ENCODE measurements around the gene ZDHHC14. TPM values are rescaled to one million over a fixed set of nuclear protein-coding genes. Genes with fewer than 3 reads are reported as not detected.

ZDHHC14 gene
- total RNA-seq, 3 donors from 2014 or later, result 5.6 to 6.0 (median 5.7) TPM

GRCh38 chr6:157503018-157503747, 122.2 kb downstream of the ZDHHC14 start:
- ATAC-seq (no peak), DNase-seq (no peak)
- no peak overlapping the region for H3K4me3 Mint-ChIP-seq
- H3K36me3 Mint-ChIP-seq (ENCODE audit: insufficient read depth), result no peaks in the 10 kb centered on the region
- H3K4me1 Mint-ChIP-seq (ENCODE audit: low read depth), result no peaks in the 10 kb centered on the region
- peaks cover 22% of the 10 kb centered on the region for H3K9me3 Mint-ChIP-seq
- no peaks in the 10 kb centered on the region for H3K27me3 Mint-ChIP-seq (ENCODE audit: low read depth)

- Mint-ChIP-seq H3K4me1 (ENCODE audit: low read depth) (peaks cover 5% of the 10 kb centered on the region), H3K9me3 (peaks cover 22% of the 10 kb centered on the region), H3K36me3 (ENCODE audit: insufficient read depth) (no peaks in the 10 kb centered on the region), H3K27me3 (ENCODE audit: low read depth) (no peaks in the 10 kb centered on the region), H3K4me3 (no peak overlapping the region)
- DNase-seq, result no peak
- no peak for ATAC-seq
These were observed 125.0 kb downstream of the ZDHHC14 start for GRCh38 chr6:157505912-157506491.

DNA sequence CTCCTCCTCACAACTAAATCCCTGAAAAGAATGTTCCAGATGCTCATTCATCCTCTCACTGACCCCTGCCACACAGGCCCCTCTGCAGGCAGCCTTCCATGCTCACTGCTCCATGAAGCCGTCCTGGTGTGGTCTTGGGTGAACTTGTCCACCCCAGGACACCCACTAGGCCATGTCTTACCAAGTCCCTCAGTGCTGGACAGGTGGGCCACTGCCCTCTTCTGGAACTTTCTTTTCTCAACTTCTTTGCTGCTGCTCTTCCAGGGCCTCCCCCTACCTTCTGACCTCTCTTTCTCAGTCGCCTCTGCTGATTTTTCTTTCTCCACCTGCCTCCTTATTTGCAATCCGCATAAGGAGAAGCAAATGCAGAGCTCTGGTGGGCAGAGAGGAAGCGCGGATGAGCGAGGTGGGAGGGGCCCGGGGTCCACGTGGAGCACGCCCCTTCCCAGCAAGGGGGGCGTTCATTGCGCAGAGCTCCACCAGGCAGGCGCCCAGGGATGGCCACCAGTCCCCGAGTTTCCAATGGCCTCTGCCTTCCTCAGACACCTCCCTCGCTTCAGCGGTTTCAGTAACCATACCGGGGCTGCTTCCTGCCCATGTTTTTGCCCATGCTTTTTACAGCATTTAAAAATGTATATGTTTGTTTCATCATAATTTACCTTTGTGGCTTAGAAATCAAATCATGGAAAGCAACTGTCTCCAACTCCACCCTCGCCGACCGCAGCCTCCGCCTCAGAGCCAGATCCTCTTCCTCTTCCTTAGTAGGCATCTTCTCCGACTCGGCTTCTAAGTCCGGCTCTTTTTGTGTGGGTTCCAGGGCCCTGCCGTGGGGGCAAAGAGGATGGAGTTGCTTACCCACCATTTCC, 129.6 kb downstream of the ZDHHC14 start:
- no peak for DNase-seq
- H3K4me3 Mint-ChIP-seq, result peak overlapping the region; percentile 47
- H3K27me3 Mint-ChIP-seq (ENCODE audit: low read depth), result no peaks in the 10 kb centered on the region

DNA sequence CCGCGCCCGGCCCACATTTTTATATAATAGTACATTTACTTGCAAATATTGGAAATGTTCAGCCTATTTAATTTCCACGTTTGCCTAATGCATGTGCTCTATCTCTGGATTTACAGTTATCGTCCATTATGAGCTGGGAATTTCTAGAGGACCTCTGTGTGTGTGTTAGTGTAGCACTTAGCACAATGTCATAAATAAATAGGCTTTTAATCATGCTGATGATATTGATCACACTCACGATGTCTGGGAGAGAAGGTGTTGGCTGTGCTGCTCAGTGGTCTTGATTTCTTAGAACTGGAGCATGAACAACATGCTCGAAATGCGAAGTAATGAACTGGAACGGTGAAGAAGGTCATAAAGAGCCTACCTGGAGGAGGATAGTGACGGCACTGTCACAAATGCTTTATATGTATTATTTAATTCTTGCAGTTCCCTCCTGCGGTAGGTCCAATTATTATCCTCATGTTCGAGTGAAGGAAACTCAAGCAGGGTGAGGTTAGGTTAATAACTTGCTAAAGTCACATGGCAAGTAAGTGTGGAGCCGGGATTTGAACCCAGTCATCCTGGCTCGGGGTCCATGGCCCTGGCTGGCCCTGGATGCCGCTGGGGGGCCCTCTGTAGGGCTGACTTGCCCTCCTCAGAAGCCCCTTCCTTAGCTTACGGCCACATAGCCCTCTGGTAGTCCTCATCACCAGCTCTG, 130.8 kb downstream of the ZDHHC14 start:
- H3K4me3 Mint-ChIP-seq, result no peak overlapping the region
- ATAC-seq, result no peak
- H3K4me1 Mint-ChIP-seq (ENCODE audit: low read depth), result peaks cover 6% of the 10 kb centered on the region

More for the DNA sequence above, 129.6 kb downstream of the ZDHHC14 start:
- Mint-ChIP-seq H3K9me3 (peaks cover 15% of the 10 kb centered on the region), H3K36me3 (ENCODE audit: insufficient read depth) (no peaks in the 10 kb centered on the region), H3K4me1 (ENCODE audit: low read depth) (peaks cover 6% of the 10 kb centered on the region)
- ATAC-seq, result peak in 1 of 2 donors; percentile 59

DNA sequence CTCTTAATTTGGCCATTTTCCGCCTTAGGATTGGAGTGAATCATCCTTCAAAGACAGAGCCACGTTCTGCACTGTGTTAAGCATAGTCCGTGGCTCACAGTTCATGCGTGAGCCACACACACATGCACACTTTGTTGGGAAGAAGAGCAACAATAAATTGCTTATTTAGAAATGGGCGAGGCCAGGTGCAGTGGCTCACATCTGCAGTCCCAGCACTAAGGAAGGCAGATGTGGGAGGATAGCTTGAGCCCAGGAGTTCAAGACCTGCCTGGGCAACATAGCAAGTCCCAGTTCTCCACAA, 131.3 kb downstream of the ZDHHC14 start:
- H3K9me3 Mint-ChIP-seq, result peaks cover 4% of the 10 kb centered on the region
- no peaks in the 10 kb centered on the region for H3K27me3 Mint-ChIP-seq (ENCODE audit: low read depth)
- no peak overlapping the region for H3K4me3 Mint-ChIP-seq
- no peaks in the 10 kb centered on the region for H3K36me3 Mint-ChIP-seq (ENCODE audit: insufficient read depth)
- no peak for ATAC-seq
- no peak for DNase-seq
- H3K4me1 Mint-ChIP-seq (ENCODE audit: low read depth), result peaks cover 6% of the 10 kb centered on the region

More for the DNA sequence above, 130.8 kb downstream of the ZDHHC14 start:
- Mint-ChIP-seq H3K36me3 (ENCODE audit: insufficient read depth) (no peaks in the 10 kb centered on the region), H3K27me3 (ENCODE audit: low read depth) (no peaks in the 10 kb centered on the region), H3K9me3 (peaks cover 4% of the 10 kb centered on the region)
- no peak for DNase-seq

- H3K4me3 Mint-ChIP-seq, result no peak overlapping the region
- H3K36me3 Mint-ChIP-seq (ENCODE audit: insufficient read depth), result no peaks in the 10 kb centered on the region
- DNase-seq, result no peak
- peaks cover 6% of the 10 kb centered on the region for H3K4me1 Mint-ChIP-seq (ENCODE audit: low read depth)
- no peaks in the 10 kb centered on the region for H3K27me3 Mint-ChIP-seq (ENCODE audit: low read depth)
- no peak for ATAC-seq
- H3K9me3 Mint-ChIP-seq, result no peaks in the 10 kb centered on the region
These were observed 132.1 kb downstream of the ZDHHC14 start for GRCh38 chr6:157513004-157513603.

DNA sequence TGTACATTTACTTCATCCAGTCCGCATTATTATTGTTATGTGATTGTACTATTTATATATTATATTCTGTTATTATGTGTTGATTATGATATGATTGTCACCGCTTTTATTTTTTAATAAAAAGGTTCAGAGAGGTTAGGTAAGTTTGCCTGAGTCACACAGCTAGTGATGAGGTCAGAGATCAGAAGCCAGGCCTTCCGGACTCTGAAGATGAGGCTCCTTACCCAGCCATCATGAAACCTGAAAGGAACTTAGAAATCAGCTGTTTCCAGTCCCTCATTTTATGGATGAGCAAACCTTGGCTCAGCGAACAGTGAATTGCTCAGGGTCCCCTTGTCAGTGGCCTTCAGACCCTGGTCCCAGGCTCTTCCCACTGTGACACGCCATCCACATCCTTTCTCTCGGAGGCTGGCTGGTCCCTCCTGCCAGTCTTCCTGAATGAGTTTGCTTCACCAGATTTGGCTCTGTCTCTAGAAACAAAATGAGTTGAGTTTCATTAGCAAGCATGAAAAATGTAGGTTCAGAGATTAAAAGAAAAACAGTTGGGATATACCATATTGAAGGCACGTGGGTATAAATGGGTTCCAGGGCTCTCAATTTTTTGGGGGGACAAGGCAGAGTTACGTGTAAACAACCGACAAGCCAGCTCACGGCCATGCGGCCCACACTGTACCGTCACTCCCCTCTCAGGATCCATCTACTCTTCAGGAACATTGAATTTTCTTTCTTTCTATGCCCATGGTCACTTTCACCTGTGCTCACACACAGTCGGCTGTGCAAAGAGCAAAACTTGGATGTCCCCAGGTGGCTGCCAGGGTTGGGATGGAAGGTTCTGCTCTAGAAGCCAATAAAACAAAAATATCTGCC, 132.9 kb downstream of the ZDHHC14 start:
- ATAC-seq (no peak), DNase-seq (no peak)
- H3K4me1 Mint-ChIP-seq (ENCODE audit: low read depth), result peaks cover 6% of the 10 kb centered on the region
- H3K27me3 Mint-ChIP-seq (ENCODE audit: low read depth), result no peaks in the 10 kb centered on the region
- no peaks in the 10 kb centered on the region for H3K36me3 Mint-ChIP-seq (ENCODE audit: insufficient read depth)
- no peaks in the 10 kb centered on the region for H3K9me3 Mint-ChIP-seq
- no peak overlapping the region for H3K4me3 Mint-ChIP-seq

DNA sequence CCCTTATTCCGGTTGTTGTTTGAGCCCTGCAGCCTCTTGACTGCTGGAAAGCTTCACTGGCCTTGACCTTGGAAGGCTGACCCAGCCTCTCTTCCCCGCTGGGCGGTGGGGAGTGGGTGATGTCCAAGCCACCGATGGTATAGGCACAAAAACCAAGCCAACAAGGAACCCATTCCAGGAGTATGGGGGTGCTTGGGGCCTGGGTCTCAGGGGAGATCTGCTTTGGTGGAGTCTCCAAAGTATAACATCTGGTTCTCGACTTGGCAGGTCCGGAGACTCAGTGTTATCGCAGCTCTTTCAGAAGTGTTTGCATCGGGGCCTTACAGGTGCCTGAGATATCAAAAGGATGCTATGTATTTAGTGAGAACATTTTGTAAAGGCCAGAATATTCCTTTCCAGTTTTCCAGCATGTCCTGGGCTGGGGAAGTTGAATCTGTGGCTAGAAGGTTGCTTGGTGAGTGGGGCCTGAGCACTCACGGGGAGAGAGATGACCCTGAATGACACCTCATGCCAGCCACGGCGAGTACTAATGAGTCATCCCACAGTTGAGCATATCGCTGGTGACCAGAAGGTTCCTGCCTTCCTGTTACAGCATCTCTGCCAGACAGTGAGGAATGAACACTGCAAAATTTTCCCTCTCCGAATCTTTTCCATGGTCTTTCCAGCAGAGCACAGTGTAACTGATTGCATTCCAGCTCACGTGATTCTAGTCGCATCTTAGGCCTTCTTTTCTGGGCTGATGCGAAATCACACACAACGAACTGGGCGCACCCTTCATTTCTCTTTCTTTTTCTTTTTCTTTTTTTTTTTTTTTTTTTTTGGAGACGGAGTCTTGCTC, 133.9 kb downstream of the ZDHHC14 start:
- H3K36me3 Mint-ChIP-seq (ENCODE audit: insufficient read depth), result no peaks in the 10 kb centered on the region
- ATAC-seq, result no peak

DNA sequence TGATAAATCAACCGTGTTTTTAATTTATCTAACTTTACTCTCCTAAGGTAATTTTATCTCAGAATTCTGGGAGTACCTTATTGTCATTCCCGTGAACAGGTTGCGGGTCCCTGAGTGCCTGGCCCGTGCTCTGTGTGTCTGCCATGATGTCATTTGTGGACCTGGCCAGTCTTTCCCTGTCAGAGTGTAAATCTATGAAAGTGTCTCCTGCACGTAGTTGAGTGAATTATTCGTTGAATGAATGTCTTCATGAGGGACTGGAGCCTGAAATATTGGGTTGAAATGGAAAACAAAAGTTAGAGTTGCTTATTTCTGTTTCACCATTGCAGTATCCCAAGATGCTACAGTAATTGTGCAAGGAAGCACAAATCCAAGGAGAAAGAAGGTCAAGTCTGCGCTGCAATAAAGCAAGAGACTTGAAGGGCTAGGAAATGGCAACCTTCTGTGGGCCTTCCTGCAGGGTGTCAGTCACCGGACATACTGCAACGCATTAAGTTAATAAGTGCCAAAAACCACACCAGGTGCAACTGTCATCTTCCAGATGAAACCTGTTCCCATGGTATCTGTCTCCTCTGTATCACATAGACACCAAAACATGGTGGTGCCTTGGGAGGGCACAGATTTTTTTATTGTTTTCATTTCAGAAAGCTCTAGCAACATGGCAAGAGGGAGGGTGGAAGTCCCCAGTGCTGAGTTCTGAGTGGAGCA, 135.5 kb downstream of the ZDHHC14 start:
- H3K4me1 Mint-ChIP-seq (ENCODE audit: low read depth), result no peaks in the 10 kb centered on the region
- DNase-seq, result no peak
- no peaks in the 10 kb centered on the region for H3K36me3 Mint-ChIP-seq (ENCODE audit: insufficient read depth)
- no peak for ATAC-seq
- no peaks in the 10 kb centered on the region for H3K27me3 Mint-ChIP-seq (ENCODE audit: low read depth)
- H3K4me3 Mint-ChIP-seq, result no peak overlapping the region
- H3K9me3 Mint-ChIP-seq, result no peaks in the 10 kb centered on the region

More for the DNA sequence above, 133.9 kb downstream of the ZDHHC14 start:
- H3K9me3 Mint-ChIP-seq, result no peaks in the 10 kb centered on the region
- DNase-seq, result no peak
- peaks cover 6% of the 10 kb centered on the region for H3K4me1 Mint-ChIP-seq (ENCODE audit: low read depth)
- no peaks in the 10 kb centered on the region for H3K27me3 Mint-ChIP-seq (ENCODE audit: low read depth)
- no peak overlapping the region for H3K4me3 Mint-ChIP-seq

GRCh38 chr6:157517601-157518359, 136.8 kb downstream of the ZDHHC14 start:
- Mint-ChIP-seq H3K27me3 (ENCODE audit: low read depth) (no peaks in the 10 kb centered on the region), H3K36me3 (ENCODE audit: insufficient read depth) (no peaks in the 10 kb centered on the region), H3K9me3 (no peaks in the 10 kb centered on the region), H3K4me1 (ENCODE audit: low read depth) (no peaks in the 10 kb centered on the region), H3K4me3 (no peak overlapping the region)
- ATAC-seq (no peak), DNase-seq (no peak)

DNA sequence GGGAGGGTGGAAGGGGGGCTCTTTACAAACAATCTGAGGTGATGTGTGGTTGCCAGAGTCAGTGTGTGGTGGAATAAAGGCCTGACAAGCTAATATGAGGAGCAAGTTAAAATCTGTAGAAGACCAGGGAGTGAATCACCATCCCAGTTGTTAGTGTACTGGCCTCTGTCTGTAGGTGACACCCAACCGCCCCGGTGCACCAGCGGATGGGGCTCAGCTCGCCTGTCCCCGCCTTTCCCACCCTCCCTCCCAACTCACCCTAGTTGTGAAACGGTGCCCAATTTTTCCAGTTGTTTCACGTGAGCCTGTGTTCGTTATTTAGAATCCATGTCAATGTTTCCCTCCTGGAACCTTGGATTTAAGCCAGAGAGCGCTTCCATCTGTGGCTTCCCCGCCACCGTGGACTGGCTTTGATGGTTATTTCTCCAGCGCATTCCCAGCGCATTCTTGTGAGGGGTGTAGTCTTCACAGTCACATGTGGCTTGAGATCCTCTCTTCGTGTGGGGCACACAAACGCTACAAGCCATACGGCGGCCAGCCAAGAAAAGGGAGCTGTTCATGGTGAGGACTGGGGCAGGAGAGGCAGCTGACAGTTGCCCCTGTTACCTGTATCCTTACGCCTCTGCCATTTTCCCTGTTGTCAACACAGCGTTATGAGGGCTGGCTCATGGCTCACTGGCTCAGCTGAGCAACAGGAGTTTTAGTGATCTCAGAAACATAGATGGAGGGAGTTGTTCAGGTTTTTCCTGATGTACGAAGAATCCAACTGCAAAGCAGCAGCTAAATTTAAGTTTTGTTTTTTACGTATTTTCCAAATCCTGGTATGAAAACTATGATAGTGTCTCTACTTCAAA, 137.6 kb downstream of the ZDHHC14 start:
- Mint-ChIP-seq H3K9me3 (no peaks in the 10 kb centered on the region), H3K4me3 (no peak overlapping the region), H3K4me1 (ENCODE audit: low read depth) (no peaks in the 10 kb centered on the region), H3K36me3 (ENCODE audit: insufficient read depth) (no peaks in the 10 kb centered on the region), H3K27me3 (ENCODE audit: low read depth) (no peaks in the 10 kb centered on the region)
- DNase-seq, result no peak
- no peak for ATAC-seq

Measured in activated T-cell treated with anti-CD3 and anti-CD28 coated beads, Interleukin-2, amount 50 U/mL, for 4 hours (primary cell).